Measurements from ENCODE around the gene TNC.

Gene TNC

GRCh38 chr9:115109486-115109885, 8.5 kb downstream of the TNC start:
- Histone ChIP-seq H3K9ac (ENCODE audit: low read length) (no peak overlapping the region), H3K36me3 (replicated peaks; ENCODE audit: insufficient read depth, low read length) (no peaks in the 10 kb centered on the region), H3F3A (ENCODE audit: insufficient read depth, low read length) (no peaks in the 10 kb centered on the region), H3K4me3 (ENCODE audit: low read length) (no peak overlapping the region), H3K27me3 (replicated peaks; ENCODE audit: insufficient read depth, low read length) (no peaks in the 10 kb centered on the region), H3K4me2 (ENCODE audit: low read depth, low read length) (no peak overlapping the region), H3K9me3 (replicated peaks; ENCODE audit: insufficient read depth, low read length) (no peaks in the 10 kb centered on the region), H3K9me2 (replicated peaks; ENCODE audit: insufficient read depth, low read length) (no peaks in the 10 kb centered on the region), H2AFZ (ENCODE audit: low read length) (no peak overlapping the region), H3K27ac (ENCODE audit: low read length) (no peak overlapping the region), H3K4me1 (ENCODE audit: low read length) (no peaks in the 10 kb centered on the region), H3K79me2 (ENCODE audit: low read length) (no peaks in the 10 kb centered on the region), H4K20me1 (ENCODE audit: insufficient read depth, low read length) (no peaks in the 10 kb centered on the region)
- TF ChIP-seq EZH2 (optimal IDR thresholded peaks at IDR 0.05; ENCODE audit: low read depth, low read length) = no peak
- no peak for TF ChIP-seq CTCF (IDR thresholded peaks at IDR 0.05; ENCODE audit: low read length)
- TF ChIP-seq EZH2phosphoT487 (IDR thresholded peaks at IDR 0.05; ENCODE audit: low read length) = no peak
- DNase-seq = no peak

GRCh38 chr9:115107701-115108100, 10.3 kb downstream of the TNC start:
- no peaks in the 10 kb centered on the region for H3F3A ChIP-seq (ENCODE audit: insufficient read depth, low read length)
- no peak overlapping the region for H3K4me3 ChIP-seq (ENCODE audit: low read length)

GRCh38 chr9:115106642-115107041, 11.3 kb downstream of the TNC start:
- no peaks in the 10 kb centered on the region for H4K20me1 ChIP-seq (ENCODE audit: insufficient read depth, low read length)
- H3K9me2 ChIP-seq (replicated peaks; ENCODE audit: insufficient read depth, low read length) = no peaks in the 10 kb centered on the region
- H3K9ac ChIP-seq (ENCODE audit: low read length) = no peak overlapping the region
- H3K4me3 ChIP-seq (ENCODE audit: low read length) = no peak overlapping the region
- H2AFZ ChIP-seq (ENCODE audit: low read length) = no peak overlapping the region
- TF ChIP-seq CTCF (IDR thresholded peaks at IDR 0.05; ENCODE audit: low read length) = no peak
- no peak for TF ChIP-seq EZH2 (optimal IDR thresholded peaks at IDR 0.05; ENCODE audit: low read depth, low read length)
- TF ChIP-seq EZH2phosphoT487 (IDR thresholded peaks at IDR 0.05; ENCODE audit: low read length) = no peak
- H3K9me3 ChIP-seq (replicated peaks; ENCODE audit: insufficient read depth, low read length) = no peaks in the 10 kb centered on the region
- no peaks in the 10 kb centered on the region for H3K79me2 ChIP-seq (ENCODE audit: low read length)
- no peaks in the 10 kb centered on the region for H3K4me1 ChIP-seq (ENCODE audit: low read length)
- no peak overlapping the region for H3K27ac ChIP-seq (ENCODE audit: low read length)
- no peaks in the 10 kb centered on the region for H3F3A ChIP-seq (ENCODE audit: insufficient read depth, low read length)
- H3K27me3 ChIP-seq (replicated peaks; ENCODE audit: insufficient read depth, low read length) = no peaks in the 10 kb centered on the region
- no peaks in the 10 kb centered on the region for H3K36me3 ChIP-seq (replicated peaks; ENCODE audit: insufficient read depth, low read length)
- no peak for DNase-seq
- no peak overlapping the region for H3K4me2 ChIP-seq (ENCODE audit: low read depth, low read length)

More at GRCh38 chr9:115107701-115108100, 10.3 kb downstream of the TNC start:
- DNase-seq = no peak
- Histone ChIP-seq H3K27me3 (replicated peaks; ENCODE audit: insufficient read depth, low read length) (no peaks in the 10 kb centered on the region), H2AFZ (ENCODE audit: low read length) (no peak overlapping the region), H3K36me3 (replicated peaks; ENCODE audit: insufficient read depth, low read length) (no peaks in the 10 kb centered on the region), H3K4me2 (ENCODE audit: low read depth, low read length) (no peak overlapping the region), H3K9ac (ENCODE audit: low read length) (no peak overlapping the region), H3K79me2 (ENCODE audit: low read length) (no peaks in the 10 kb centered on the region), H3K9me2 (replicated peaks; ENCODE audit: insufficient read depth, low read length) (no peaks in the 10 kb centered on the region), H3K4me1 (ENCODE audit: low read length) (no peaks in the 10 kb centered on the region), H4K20me1 (ENCODE audit: insufficient read depth, low read length) (no peaks in the 10 kb centered on the region), H3K9me3 (replicated peaks; ENCODE audit: insufficient read depth, low read length) (no peaks in the 10 kb centered on the region), H3K27ac (ENCODE audit: low read length) (no peak overlapping the region)
- TF ChIP-seq EZH2phosphoT487 (IDR thresholded peaks at IDR 0.05; ENCODE audit: low read length) (no peak), CTCF (IDR thresholded peaks at IDR 0.05; ENCODE audit: low read length) (no peak), EZH2 (optimal IDR thresholded peaks at IDR 0.05; ENCODE audit: low read depth, low read length) (no peak)
